ENCODE measurements around the gene LRRC4.
A peak's percentile ranks its signal among the peaks of the same experiment; 100 is the strongest.

LRRC4 gene

GRCh38 chr7:128032605-128033235 lies 1.5 kb upstream of the LRRC4 start:
- peak overlapping the region; percentile 56 for H3K4me2 ChIP-seq (ENCODE audit: low read length)
- TF ChIP-seq, protein P1, sequence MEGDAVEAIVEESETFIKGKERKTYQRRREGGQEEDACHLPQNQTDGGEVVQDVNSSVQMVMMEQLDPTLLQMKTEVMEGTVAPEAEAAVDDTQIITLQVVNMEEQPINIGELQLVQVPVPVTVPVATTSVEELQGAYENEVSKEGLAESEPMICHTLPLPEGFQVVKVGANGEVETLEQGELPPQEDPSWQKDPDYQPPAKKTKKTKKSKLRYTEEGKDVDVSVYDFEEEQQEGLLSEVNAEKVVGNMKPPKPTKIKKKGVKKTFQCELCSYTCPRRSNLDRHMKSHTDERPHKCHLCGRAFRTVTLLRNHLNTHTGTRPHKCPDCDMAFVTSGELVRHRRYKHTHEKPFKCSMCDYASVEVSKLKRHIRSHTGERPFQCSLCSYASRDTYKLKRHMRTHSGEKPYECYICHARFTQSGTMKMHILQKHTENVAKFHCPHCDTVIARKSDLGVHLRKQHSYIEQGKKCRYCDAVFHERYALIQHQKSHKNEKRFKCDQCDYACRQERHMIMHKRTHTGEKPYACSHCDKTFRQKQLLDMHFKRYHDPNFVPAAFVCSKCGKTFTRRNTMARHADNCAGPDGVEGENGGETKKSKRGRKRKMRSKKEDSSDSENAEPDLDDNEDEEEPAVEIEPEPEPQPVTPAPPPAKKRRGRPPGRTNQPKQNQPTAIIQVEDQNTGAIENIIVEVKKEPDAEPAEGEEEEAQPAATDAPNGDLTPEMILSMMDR (IDR thresholded peaks at IDR 0.05) = no peak
- peaks cover 13% of the 10 kb centered on the region for H3K79me2 ChIP-seq
- peak overlapping the region; percentile 67 for H2AFZ ChIP-seq
- H3K4me1 ChIP-seq = peaks cover 4% of the 10 kb centered on the region
- peak overlapping the region; percentile 28 for H3K4me3 ChIP-seq (ENCODE audit: low read depth, low read length)
- no peaks in the 10 kb centered on the region for H3K9me3 ChIP-seq (ENCODE audit: control insufficient read depth, low read length)
- H3K27ac ChIP-seq = no peak overlapping the region
- H3K36me3 ChIP-seq (ENCODE audit: control insufficient read depth, insufficient read depth, low read length) = no peaks in the 10 kb centered on the region
- H3K27me3 ChIP-seq (ENCODE audit: control insufficient read depth, insufficient read depth, low read length) = no peaks in the 10 kb centered on the region
- H3K9ac ChIP-seq = no peak overlapping the region

DNA sequence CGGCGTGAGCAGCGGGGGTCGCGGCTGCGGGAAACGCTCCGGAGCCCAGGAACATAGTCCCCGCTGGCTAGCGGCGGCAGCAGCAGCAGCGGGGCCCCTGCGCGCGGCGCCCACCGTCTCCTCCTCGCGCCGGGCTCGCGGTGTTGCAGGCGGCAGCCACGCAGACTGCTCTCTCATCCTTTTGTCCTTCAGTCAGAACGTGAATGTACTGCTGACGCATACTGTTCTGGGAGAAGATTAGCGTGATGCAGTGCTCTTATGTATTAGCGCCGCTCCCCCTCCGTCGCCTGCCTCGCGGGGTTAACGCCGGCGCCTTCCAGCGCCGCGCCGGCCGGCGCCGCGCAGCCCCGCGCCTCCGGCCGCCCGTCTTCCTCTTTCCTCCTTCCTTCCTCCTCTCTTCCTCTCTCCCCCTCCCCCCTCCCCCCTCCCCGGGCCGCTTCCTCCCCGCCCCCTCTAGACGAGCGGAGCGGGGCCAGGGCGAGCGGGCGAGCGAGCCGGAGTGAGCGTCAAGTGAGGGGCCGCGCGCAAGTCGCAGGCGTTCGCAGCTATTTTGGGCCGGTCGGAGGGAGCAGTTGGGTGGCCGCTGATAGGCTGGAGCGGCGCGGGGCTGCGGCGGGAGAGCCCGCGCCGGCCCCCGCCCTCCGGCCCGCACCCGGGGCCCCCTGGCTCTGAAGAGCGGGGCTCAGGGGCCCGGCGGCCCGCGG lies 816 bp upstream of the LRRC4 start:
- TF ChIP-seq, protein P1 (IDR thresholded peaks at IDR 0.05) = peak; percentile 47
- Histone ChIP-seq H3K27ac (peak overlapping the region; percentile 68), H2AFZ (peak overlapping the region; percentile 73), H3K4me1 (peaks cover 9% of the 10 kb centered on the region), H3K4me2 (ENCODE audit: low read length) (peak overlapping the region; percentile 57), H3K9ac (no peak overlapping the region), H3K9me3 (ENCODE audit: control insufficient read depth, low read length) (no peaks in the 10 kb centered on the region), H3K4me3 (ENCODE audit: low read depth, low read length) (no peak overlapping the region), H3K79me2 (peaks cover 13% of the 10 kb centered on the region), H3K27me3 (ENCODE audit: control insufficient read depth, insufficient read depth, low read length) (no peaks in the 10 kb centered on the region), H3K36me3 (ENCODE audit: control insufficient read depth, insufficient read depth, low read length) (no peaks in the 10 kb centered on the region)

DNA sequence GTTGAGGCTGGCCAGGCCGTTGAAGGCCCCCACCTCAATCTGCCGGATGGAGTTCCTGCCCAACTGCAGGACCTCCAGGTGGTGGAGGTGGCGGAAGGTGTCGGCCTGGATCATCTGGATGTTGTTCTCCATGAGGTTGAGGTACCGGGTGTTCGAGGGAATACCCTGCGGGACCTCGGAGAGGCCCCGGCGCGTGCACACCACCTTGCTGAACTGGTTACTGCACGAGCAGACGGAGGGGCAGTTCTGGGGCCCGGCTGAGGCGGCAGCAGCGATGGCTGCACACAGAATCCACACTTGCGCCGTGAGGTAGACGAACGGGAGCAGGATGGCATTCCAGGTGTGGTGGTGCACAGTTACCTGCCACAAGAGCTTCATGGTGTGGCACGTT lies 979 bp downstream of the LRRC4 start:
- Histone ChIP-seq H3K27ac (no peak overlapping the region), H3K27me3 (ENCODE audit: control insufficient read depth, insufficient read depth, low read length) (no peaks in the 10 kb centered on the region), H3K9ac (no peak overlapping the region), H3K9me3 (ENCODE audit: control insufficient read depth, low read length) (no peaks in the 10 kb centered on the region), H3K4me2 (ENCODE audit: low read length) (no peak overlapping the region), H3K4me3 (ENCODE audit: low read depth, low read length) (no peak overlapping the region), H3K79me2 (peaks cover 10% of the 10 kb centered on the region), H3K36me3 (ENCODE audit: control insufficient read depth, insufficient read depth, low read length) (no peaks in the 10 kb centered on the region), H2AFZ (no peak overlapping the region), H3K4me1 (peaks cover 23% of the 10 kb centered on the region)
- TF ChIP-seq, protein P1 (IDR thresholded peaks at IDR 0.05) = no peak

DNA sequence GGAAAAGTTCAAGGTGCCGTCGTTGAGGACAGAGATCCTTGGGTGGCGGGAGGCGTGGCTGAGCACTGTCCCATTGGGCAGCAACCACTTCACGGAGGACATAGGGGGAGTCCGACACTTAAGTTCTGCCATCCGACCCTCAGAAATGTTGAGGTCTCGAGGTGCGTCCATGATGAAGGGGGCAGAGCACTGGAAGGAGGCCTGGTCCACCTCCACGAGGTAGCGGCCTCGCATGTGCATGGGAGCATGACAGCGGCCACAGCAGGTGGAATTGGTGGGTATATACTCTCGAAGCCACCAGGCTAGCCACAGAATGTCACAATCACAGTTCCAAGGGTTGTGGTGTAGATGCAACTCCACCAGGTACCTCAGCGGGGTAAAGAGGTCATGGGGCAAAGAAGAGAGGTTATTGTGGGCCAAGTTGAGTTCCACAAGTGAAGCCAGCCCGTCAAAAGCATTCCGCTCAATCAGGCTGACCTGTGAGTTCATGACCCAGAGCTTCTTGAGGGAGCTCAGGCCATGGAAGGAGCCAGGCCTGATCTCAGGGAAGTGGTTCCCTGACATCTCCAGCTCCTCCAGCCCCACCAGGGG lies 1.7 kb downstream of the LRRC4 start:
- H3K36me3 ChIP-seq (ENCODE audit: control insufficient read depth, insufficient read depth, low read length) = no peaks in the 10 kb centered on the region
- H2AFZ ChIP-seq = no peak overlapping the region
- H3K79me2 ChIP-seq = peaks cover 9% of the 10 kb centered on the region
- H3K4me1 ChIP-seq = peaks cover 30% of the 10 kb centered on the region
- no peak overlapping the region for H3K4me3 ChIP-seq (ENCODE audit: low read depth, low read length)
- H3K4me2 ChIP-seq (ENCODE audit: low read length) = no peak overlapping the region
- no peak overlapping the region for H3K27ac ChIP-seq
- no peak overlapping the region for H3K9ac ChIP-seq
- H3K27me3 ChIP-seq (ENCODE audit: control insufficient read depth, insufficient read depth, low read length) = no peaks in the 10 kb centered on the region
- H3K9me3 ChIP-seq (ENCODE audit: control insufficient read depth, low read length) = no peaks in the 10 kb centered on the region
- TF ChIP-seq, protein P1 (IDR thresholded peaks at IDR 0.05) = no peak
